ENCODE results near the gene CMC1. TPM values are rescaled to one million over a fixed set of nuclear protein-coding genes. Genes with fewer than 3 reads are reported as not detected.

CMC1 gene
- total and polyA plus RNA-seq, 8 donors = 9.6 to 93.4 (median 33.4) TPM

- WGBS, 5 donors = 92 to 96% (median 95%) methylated on average over 3 of the region's 3 CpGs
- no peak for DNase-seq
- Histone ChIP-seq H3K36me3 (no peaks in the 10 kb centered on the region), H3K9me3 (peaks cover 0 to 27% (median 22%) of the 10 kb centered on the region in 4 donors), H3K27ac (no peak overlapping the region), H3K4me1 (no peaks in the 10 kb centered on the region), H3K4me3 (no peak overlapping the region), H3K27me3 (peaks cover 0 to under 1% (median 0%) of the 10 kb centered on the region in 3 donors)
- intact Hi-C loops (cut with DNase I; ENCODE audit: low total_unique reads) = no loop called here
- TF ChIP-seq POLR2A (IDR thresholded peaks at IDR 0.05) = no peak
- TF ChIP-seq EP300 (IDR thresholded peaks at IDR 0.05) = no peak
- TF ChIP-seq, protein P1, sequence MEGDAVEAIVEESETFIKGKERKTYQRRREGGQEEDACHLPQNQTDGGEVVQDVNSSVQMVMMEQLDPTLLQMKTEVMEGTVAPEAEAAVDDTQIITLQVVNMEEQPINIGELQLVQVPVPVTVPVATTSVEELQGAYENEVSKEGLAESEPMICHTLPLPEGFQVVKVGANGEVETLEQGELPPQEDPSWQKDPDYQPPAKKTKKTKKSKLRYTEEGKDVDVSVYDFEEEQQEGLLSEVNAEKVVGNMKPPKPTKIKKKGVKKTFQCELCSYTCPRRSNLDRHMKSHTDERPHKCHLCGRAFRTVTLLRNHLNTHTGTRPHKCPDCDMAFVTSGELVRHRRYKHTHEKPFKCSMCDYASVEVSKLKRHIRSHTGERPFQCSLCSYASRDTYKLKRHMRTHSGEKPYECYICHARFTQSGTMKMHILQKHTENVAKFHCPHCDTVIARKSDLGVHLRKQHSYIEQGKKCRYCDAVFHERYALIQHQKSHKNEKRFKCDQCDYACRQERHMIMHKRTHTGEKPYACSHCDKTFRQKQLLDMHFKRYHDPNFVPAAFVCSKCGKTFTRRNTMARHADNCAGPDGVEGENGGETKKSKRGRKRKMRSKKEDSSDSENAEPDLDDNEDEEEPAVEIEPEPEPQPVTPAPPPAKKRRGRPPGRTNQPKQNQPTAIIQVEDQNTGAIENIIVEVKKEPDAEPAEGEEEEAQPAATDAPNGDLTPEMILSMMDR (IDR thresholded peaks at IDR 0.05) = no peak
- no peak for TF ChIP-seq POLR2AphosphoS5 (IDR thresholded peaks at IDR 0.05)
Measured at GRCh38 chr3:28215407-28215806, 26.0 kb upstream of the CMC1 start.

DNA sequence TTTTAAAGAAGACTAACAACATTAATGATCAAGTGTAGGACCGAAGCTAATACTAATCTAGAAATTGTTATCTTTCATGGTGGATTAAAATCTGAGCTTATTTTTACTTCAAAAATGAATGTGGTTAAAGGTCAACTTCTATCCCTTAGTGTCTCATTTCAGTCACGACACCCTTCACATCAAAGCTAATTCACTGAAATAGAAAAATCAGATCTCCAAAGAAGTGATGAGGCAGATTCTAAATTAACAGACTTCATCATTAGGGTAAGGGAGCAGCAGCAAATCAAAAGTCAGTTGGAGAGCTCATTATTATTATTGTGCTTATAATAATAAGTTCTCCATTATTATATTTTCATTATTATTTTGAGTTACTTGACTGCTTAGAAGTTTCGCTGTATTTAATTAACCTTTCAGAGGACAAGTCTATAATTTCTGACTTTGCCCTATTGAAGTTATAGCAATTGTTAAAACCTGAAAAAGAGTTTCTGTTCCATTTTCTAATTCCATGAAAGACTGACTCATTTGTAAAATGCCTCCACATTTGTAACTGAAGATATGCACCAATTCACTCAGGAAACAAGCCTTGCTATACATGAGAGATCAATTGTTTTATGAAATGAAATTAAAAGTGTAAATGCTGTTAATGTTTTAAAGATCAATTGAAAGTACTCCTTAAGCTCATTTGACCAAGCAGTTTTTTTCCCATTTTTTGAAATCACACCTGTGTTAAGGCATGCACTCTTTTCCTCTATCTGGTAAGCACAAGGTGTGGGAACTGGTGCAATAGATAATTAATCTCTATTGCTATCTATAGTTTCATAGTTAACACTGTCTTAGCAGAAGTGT lies 23.1 kb upstream of the CMC1 start:
- Histone ChIP-seq H3K9me3 (peaks cover 0 to 23% (median 19%) of the 10 kb centered on the region in 4 donors), H3K4me3 (no peak overlapping the region), H3K27me3 (peaks cover 0 to 4% (median 0%) of the 10 kb centered on the region in 3 donors), H3K4me1 (no peaks in the 10 kb centered on the region), H3K36me3 (no peaks in the 10 kb centered on the region), H3K27ac (no peak overlapping the region)
- intact Hi-C loops (cut with DNase I; ENCODE audit: low total_unique reads) = no loop called here
- DNase-seq = no peak
- WGBS, 5 donors = 77 to 83% (median 82%) methylated on average over 3 of the region's 3 CpGs
- no peak for TF ChIP-seq EP300 (IDR thresholded peaks at IDR 0.05)
- TF ChIP-seq, protein P1 (IDR thresholded peaks at IDR 0.05) = no peak
- TF ChIP-seq POLR2AphosphoS5 (IDR thresholded peaks at IDR 0.05) = no peak
- TF ChIP-seq POLR2A (IDR thresholded peaks at IDR 0.05) = no peak

GRCh38 chr3:28218917-28219198 lies 22.6 kb upstream of the CMC1 start:
- Histone ChIP-seq H3K36me3 (no peaks in the 10 kb centered on the region), H3K4me1 (no peaks in the 10 kb centered on the region), H3K27ac (no peak overlapping the region), H3K9me3 (peaks cover 0 to 18% (median 16%) of the 10 kb centered on the region in 4 donors), H3K4me3 (no peak overlapping the region), H3K27me3 (peaks cover 0 to 4% (median 0%) of the 10 kb centered on the region in 3 donors)
- intact Hi-C loops (cut with DNase I; ENCODE audit: low total_unique reads) = no loop called here
- TF ChIP-seq POLR2A (IDR thresholded peaks at IDR 0.05) = no peak
- TF ChIP-seq EP300 (IDR thresholded peaks at IDR 0.05) = no peak
- no peak for DNase-seq

GRCh38 chr3:28224430-28224829 lies 17.0 kb upstream of the CMC1 start:
- no peaks in the 10 kb centered on the region for H3K36me3 ChIP-seq
- TF ChIP-seq POLR2A (IDR thresholded peaks at IDR 0.05) (no peak), POLR2AphosphoS5 (IDR thresholded peaks at IDR 0.05) (no peak), EP300 (IDR thresholded peaks at IDR 0.05) (no peak)
- TF ChIP-seq, protein P1 (IDR thresholded peaks at IDR 0.05) = no peak
- DNase-seq = no peak
- WGBS, 5 donors = 81 to 91% (median 89%) methylated on average over 4 of the region's 4 CpGs
- H3K27me3 ChIP-seq = peaks cover 0 to 4% (median 0%) of the 10 kb centered on the region in 3 donors
- no peak overlapping the region for H3K4me3 ChIP-seq
- intact Hi-C loops (cut with DNase I; ENCODE audit: low total_unique reads) = no loop called here
- H3K9me3 ChIP-seq = no peaks in the 10 kb centered on the region
- H3K4me1 ChIP-seq = no peaks in the 10 kb centered on the region
- no peak overlapping the region for H3K27ac ChIP-seq

- no peaks in the 10 kb centered on the region for H3K9me3 ChIP-seq
- H3K36me3 ChIP-seq = no peaks in the 10 kb centered on the region
- no peak for TF ChIP-seq POLR2A (IDR thresholded peaks at IDR 0.05)
- H3K27me3 ChIP-seq = no peaks in the 10 kb centered on the region
- no peak for DNase-seq
- H3K4me3 ChIP-seq = no peak overlapping the region
- H3K27ac ChIP-seq = no peak overlapping the region
- intact Hi-C loops (cut with DNase I; ENCODE audit: low total_unique reads) = no loop called here
- 94 to 97% (median 95%) methylated on average over 3 of the region's 3 CpGs for WGBS, 5 donors
- no peaks in the 10 kb centered on the region for H3K4me1 ChIP-seq
Measured at GRCh38 chr3:28226020-28226419, 15.4 kb upstream of the CMC1 start.

Measured in stomach (tissue), 9 donors.